ENCODE measurements around the gene BCAS2.
"Not testable (repeated sequence)": the region's sequence is repeated elsewhere in the genome, so short reads cannot be mapped to it uniquely, and the experiment has no call there.

Gene BCAS2

DNA sequence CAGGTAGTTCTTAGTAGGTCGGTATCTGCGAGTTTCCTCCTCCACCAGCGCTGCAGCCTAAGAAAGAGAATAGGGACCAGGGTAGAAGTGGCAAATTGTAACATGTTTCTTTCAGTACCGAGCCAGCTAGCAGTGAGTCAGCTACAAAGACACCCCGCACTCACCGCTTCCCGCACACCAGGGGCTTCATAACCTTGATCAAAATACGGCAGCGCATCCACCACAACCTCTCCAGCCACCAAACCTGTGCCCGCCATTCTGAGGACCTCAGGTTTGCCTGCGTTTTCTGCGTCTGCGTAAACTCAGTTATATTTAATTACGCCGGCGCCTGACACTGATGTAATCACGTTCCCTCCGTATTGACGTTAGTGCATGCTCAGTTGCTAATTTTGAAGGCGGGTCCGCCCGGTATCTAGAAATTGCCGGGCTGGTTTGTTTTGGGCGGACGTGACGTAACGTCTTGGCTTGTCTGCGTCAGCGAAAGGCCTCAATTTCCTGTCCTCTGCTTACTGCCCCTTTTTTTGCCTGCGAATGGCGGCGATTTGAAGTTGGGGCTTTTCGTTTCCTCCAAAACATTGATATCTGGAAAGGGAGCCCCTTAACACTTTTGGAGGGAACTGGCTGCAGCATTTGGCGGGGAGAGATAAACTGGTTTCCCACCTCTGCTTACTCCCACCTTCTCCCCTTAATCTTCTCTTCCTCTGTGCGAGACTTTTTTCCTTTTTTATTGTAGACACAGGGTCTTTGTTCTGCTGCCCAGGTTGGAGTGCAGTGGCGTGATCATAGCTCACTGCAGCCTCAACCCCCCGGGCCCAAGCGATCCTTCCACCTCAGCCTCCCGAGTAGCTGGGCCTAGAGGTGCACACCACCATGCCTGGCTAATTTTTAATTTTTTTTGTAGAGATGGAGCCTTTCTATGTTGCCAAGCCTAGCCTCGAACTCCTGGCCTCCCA lies at the start of gene BCAS2:
Gene BCAS2, minus strand, starts transcription at position 281 of the 953 bp plus-strand sequence. Its CDS starts 24 bp downstream, at position 257.
- peak; percentile 91 to 98 for DNase-seq

DNA sequence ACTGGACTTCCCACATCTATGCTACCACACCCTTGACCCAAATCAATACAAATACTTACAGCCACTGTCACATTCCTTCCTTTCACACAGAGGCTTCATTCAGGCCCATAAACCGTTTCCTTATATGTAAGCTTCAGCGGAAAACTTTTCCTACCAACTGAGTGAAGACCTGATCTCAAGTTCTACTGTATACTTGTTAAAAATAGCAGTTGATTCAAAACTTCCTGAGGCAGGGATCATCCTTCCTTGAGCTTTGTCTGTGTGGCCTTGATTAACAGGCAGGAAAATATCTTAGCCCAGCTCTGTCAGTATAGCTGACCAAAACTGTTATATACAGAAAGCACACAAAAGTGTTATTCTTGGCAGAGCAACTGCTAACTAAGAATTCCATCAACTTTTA lies 45.7 kb upstream of the BCAS2 start:
- no peak for DNase-seq

DNA sequence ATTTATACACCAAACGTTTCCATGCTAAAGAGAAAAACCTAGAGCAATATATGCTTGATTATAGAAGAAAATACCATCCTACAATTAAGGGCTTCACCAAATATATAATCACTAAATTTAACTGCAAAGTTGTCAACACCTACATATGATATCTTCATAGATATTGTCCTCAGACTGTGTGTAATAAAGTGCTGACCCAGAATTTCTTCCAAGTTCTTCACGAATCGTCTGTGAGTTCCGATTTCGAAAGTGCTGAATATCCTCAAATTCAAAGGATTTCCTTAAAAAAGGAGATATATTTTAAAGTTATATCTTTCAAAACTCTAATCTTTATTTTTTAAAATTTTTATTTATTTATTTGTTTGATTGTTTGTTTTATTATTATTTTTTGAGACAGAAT lies 41.9 kb upstream of the BCAS2 start:
- no peak for DNase-seq

DNA sequence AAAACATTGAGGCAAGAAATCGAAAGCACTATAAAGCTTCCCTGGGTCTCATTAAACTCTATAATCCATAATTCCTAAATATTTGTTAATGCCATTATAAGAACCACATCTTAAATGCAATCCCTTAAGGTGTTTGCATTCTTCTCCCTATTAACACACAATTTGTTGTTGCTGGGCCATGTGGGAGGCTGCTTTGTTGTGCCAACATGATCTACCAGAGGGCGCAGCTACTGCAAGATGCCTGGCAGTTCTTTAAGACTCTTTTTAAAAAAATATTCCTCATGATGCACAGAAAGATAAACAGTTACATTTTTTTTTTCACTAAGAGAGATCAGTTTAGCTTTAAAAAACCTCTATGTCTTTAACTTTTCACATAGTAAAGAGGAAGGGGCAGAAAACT lies 39.0 kb upstream of the BCAS2 start:
- DNase-seq, result no peak

DNA sequence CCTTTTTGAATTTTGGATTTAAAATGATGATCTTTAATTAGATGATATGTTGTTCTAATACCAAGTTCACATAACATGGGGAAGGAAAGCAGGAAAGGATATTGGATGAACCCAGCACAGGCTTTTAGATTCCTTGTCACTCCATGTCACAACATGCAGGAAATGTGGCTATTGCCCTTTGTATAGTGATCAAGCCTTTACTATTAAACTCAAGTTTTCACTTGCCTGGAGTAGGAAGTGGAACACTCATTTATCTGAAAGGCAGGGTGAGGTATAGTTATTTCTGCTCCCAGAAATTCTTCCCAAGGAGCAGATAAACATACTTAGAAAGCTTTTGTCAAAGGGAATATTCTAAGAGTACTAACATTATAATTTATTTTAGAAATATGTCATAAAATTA lies 37.2 kb upstream of the BCAS2 start:
- no peak for DNase-seq

DNA sequence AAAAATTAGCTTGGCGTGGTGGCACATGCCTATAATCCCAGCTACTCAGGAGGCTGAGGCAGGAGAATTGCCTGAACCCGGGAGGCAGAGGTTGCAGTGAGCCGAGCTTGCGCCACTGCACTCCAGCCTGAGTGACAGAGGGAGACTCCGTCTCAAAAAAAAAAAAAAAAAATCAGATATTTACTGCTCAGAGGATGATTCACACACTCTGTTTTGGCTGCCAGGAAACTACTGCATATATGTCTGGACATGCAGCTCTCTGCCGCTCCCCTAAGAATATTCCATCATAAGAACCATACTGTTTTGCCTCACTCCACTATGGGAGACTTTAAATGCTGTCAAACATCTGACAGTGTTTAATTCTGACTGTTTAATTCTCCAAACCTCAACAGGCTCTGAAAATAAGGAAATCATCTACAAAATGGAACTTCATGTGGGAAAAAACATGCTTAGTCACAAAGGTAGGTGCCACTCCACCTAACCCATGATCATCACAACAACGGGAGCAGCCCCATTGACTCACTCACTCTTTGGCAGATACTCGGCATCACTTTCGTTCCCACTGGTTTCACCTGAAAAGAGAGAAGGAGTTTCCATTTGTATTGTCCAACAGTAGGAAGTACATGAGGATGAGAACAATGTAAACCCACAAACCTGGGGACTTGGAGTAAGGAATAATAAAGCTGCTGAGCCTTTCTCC lies 29.3 kb upstream of the BCAS2 start:
- no peak for DNase-seq

DNA sequence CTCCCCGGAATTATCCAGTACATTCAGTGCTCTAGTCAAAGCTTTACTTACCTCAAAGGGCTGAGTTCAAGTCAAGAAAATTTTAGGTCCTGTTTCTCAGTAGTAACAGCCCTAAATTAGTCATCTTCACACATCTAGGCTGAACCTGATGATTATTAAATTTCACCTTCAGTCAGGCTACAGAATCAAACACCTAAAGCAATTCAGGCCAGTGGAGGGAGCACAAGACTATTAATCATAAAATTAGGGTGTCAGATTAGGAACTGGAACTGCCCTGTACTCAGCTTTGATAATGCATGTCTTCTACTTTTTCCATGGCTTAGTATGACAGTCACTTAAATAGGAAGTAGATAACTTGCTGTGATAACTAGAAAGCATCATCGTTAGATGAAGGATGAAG lies 28.4 kb upstream of the BCAS2 start:
- DNase-seq, result no peak

DNA sequence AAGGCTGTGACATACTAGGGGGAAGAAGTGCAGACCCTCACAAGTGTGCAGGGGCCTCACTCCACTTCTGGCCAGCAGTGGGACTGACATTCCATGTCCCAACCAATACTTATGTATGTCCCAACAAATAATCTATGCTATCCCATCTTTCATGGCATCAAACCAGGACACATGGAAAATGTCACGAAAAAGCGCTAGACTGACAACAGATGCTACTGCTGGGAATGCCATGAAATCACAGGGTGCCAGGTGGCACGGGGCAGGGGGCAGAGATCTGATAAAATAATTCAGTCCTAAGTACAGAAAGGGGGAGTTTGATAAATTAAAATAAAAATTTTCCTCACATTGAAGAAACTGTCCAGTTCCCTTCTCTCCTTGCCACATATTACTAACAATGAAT lies 27.6 kb upstream of the BCAS2 start:
- no peak for DNase-seq

DNA sequence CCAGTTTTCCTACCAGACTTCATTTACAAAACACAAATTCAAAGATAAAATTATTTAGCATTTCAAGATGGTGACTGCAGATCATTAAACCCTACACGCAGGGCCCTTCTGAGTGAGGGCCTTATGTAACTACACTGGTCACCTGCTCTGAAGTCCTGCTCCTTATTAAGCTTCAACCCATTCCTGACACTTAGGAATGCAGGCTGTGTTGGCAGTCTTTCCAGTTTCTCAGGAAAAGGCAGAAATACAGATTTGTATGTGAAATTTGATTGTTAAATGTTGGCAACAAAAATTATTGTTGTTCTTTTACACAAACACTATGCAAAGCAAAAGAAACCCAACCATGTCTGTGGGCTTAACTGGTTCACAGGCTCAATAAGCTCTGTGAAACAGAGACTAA lies 25.8 kb upstream of the BCAS2 start:
- no peak for DNase-seq

DNA sequence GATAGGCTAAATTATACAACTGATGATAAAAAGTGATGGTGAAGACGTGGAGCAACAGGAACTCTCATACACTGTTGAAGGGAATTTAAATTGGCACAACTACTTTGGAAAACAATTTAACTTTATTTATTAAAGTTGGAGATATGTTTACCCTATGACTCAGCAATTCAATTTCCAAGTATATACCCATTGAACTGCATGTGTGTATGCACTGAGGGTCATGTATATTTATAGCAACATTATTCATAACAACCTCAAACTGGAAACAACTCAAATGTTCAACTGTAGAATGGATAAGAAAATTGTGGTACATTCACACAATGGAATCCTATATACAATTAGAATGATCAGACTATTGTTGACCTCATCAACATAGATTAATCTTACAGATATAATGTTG lies 16.5 kb upstream of the BCAS2 start:
- DNase-seq, result no peak

DNA sequence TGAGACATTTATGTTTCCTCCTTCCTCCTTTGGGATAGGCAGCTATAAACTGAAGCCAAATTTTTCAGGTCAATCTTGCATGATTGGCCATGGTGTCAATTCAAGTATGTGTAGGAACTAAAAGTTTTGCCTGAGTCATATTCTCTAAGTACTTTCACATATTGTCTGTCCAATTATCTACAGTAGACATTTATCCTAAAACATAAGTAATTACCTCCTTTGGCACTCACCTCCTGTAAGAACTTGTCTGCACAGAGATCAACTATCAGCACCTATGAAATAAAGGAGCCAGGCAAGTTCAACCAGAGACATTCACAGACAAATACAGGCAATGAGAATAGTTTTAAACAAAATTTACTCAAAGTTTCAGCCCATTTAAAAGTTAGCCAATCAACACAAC lies 14.2 kb upstream of the BCAS2 start:
- no peak for DNase-seq

DNA sequence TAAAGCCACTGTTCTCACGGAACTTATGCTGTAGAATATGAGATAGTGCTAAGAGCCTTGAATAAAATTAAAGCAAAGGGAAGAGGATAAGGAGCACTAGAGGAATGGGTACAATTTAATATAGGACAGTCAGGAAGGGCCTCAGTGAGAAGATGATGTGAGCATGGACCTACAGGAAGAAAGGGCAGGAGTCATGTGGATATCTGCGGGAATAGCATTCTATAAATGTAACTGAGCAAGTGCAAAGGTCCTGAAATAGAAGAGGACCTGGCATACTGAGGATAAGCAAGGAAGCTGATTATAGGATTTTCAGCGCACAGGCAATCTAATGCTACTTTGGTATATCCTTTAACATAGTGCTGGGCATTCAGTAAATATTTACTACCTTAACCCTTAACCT lies 12.6 kb upstream of the BCAS2 start:
- DNase-seq, result no peak

DNA sequence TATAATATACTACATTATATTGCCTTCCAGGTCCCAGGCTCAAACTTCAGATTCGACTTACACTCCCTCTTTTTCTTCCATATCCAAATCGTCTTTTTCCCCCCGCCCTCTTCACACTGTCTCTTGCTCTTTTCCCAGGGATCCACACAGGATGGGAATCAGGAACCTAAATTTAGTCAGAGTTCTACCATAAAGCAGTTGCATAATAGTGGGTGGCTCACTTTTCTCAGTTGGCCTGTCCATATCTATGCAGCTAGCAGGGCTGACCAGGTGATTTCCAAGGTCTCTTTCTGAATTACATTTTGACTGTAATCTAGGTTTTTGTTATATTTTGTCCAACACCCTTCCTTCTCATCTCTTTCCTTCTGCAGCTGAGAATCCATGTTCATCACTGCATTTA lies 7.7 kb upstream of the BCAS2 start:
- DNase-seq, result no peak

DNA sequence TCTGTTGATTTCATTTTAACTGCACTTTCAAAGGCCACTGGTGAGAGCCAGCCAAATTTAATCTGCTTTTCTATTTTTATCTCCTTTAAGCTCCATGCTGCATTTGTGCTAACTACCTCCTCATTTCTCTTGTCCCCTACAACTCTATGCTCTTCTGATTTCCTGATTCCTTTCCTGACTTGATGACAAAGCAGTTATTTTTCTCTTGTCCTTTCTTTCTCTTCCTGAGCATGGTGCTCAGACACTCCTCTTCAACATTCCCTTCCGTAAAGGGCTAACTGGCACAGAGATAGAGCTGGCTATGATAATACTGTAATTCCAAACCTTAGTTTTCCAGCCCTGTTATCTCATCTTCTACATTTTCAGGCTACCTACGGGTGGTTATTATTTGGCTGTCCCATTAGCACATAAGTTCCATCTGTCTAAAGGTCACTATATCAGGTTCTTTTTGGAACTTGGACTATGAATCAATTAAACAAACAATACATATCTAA lies 6.8 kb upstream of the BCAS2 start:
- DNase-seq, result no peak

DNA sequence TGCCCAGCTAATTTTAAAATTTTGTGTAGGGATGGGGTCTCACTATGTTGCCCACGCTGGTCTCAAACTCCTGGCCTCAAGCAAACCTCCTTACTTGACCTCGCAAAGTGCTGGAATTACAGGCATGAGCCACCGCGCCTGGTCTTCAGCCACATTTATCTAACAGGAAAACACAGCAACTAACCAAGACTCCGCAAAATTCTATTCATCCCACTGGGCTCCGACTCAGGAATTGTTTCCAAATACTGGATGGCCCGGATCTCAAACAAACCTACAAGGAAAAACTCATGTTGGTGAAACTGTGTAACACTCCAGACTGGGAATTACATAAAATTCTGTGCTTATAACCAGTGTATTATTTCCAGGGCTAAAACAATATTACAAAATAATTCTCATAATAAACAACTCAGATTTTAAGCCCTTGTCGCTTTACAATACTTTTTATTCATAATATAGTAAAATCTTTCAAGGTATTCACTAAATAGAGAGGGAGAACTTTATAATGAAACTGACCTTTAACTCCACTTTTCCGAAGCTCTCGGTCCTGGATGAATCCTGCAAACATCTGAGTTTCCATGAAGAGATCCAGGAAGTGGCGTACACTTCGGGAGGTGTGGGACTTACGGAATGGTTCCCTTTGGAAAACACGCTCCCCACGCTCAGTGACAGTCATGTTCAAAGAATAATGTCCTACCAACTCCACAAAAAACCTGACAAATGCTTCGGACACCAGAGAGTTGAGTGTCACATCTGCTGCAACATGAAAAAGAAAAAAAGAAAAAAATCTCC lies 6.0 kb upstream of the BCAS2 start:
- no peak for DNase-seq

DNA sequence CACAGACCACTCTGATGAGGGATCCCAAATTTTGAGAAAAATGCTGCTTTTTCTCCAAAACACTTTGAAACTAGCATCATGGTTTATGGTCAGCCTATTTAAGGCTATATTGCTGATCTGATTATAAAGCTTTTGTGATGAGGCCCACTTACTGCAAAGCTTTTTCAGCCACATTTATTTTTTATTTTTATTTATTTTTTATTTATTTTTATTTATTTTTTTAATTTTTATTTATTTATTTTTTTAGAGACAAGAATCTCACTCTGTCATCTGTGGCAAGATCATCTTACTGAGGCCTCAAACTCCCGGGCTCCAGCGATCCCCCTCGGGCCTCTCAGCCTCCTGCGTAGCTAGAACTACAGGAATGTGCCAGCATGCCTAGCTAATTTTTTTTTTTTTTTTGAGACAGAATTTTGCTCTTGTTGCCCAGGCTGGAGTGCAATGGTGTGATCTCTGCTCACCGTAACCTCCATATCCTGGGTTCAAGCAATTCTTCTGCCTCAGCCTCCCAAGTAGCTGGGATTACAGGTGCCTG lies 5.2 kb upstream of the BCAS2 start:
- DNase-seq, result no peak

DNA sequence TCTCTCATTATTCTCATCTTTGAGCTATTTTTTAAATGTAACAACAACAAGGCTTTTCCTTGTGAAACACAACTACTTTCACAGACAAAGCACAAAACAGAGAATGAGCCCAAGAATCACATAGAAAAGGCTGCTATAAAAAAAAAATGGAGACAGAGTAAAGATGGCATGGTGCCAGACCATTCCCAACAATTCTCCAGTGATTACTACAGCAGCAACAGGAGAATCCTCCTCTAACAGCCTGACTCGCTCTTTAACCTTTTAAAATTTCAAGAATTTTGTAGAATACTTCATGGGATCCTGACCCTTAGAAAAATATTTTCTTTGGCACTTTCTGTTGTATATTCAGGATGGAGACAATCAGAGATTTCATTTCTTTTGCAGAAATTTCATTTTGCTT lies 3.8 kb upstream of the BCAS2 start:
- no peak for DNase-seq

DNA sequence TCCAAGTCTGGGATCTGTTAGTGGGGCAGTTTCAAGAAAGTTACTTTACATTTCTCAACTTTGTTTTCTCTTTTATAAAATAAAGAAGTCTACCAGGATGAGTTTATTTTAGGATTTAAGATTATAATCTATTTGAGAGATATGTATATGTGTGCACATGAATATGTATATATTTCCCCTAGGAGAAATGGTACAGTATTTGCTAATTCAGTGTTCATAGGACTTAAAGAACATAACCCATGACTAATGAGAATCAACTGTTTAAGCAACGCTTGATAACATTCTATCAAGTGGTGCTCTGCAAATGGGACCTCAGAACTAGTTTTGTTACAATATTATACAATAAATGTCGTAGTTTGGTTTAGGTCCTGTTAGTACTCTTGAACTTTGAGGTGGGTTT lies 7.0 kb downstream of the BCAS2 start:
- DNase-seq, result no peak

DNA sequence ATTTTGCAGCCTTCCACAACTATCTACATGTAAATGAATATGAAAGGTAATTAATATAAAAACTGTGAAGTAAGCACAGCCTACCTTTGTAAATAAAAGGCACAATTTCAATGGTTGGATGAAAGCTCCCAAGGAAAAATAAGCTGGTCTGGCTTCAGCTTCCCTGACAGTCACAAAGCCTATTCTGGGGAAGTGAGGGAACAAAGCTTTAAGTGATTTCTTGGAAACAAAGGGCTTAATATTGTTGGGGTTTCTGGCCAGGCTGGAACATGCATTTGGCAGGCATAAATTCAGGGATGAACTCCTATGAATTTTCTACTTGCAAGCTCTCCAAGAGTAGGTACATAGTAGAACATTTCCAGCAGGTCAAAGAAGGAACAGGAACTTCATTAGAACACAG lies 17.3 kb downstream of the BCAS2 start:
- DNase-seq, result peak in 1 of 2 donors; percentile 29

DNA sequence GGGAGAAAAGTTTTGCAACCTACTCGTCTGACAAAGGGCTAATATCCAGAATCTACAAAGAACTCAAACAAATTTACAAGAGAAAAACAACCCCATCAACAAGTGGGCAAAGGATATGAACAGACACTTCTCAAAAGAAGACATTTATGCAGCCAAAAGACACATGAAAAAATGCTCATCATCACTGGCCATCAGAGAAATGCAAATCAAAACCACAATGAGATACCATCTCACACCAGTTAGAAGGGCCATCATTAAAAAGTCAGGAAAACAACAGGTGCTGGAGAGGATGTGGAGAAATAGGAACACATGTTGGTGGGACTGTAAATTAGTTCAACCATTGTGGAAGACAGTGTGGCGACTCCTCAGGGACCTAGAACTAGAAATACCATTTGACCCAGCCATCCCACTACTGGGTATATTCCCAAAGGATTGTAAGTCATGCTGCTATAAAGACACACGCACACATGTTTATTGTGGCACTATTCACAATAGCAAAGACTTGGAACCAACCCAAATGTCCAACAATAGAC lies 18.4 kb downstream of the BCAS2 start:
- DNase-seq, result not testable (repeated sequence)

DNA sequence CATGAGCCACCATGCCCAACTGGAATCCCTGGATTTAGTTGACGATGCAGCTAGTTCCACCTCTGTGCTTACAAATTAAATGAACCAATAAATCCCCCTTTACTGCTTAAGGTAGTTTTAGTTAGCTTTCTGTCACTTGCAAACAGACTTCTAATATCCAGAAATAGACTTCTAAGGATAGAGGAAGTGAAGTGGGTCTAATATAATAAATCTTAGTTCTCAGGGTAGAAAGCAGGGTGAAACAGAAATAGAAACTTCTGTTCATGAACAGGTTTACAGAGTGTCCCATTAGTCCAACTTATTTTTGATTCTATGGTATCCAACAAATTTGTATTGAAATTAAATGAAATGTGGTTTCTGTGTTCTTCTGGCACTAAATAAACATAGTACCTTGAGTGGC lies 20.1 kb downstream of the BCAS2 start:
- DNase-seq, result no peak

DNA sequence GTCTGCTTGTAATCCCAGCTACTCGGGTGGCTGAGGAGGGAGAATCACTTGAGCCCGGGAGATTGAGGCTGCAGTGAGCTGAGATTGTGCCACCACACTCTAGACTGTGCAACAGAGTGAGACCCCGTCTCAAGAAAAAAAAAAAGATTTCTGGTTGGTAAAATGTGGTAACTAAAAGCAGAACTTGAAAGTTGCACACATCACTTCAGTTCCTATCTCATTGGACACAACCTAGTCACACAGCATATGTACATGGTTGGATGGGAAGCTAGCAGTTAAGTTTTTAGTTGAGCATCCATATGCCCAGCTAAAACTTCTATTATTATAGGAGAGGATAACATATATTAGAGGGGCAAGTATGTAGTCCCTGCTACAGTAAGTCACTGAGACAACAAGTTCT lies 22.1 kb downstream of the BCAS2 start:
- DNase-seq, result no peak

DNA sequence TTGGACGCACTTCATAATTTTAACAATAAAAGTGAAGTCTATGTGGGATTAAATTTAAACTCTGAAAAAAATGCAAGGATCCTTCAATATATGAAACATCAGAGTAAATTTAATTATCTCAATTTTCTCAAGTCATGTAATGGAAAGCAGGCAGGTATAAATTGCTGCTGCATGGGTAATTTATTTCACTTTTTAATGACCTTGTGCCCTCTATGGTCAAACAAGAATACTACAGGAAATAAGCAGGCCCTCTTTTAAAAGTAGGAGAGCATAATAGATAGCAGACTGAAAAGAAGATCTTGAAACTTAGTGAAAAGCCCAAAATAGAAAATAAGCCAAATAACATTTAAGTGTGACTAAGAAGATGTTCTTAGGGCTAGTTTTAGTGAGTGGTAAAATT lies 22.9 kb downstream of the BCAS2 start:
- no peak for DNase-seq

Measured in hippocampal formation (tissue), 2 donors.